ENCODE measurements around the gene MOK.
"Not testable (repeated sequence)": the region's sequence is repeated elsewhere in the genome, so short reads cannot be mapped to it uniquely, and the experiment has no call there.

Gene MOK, protein sequence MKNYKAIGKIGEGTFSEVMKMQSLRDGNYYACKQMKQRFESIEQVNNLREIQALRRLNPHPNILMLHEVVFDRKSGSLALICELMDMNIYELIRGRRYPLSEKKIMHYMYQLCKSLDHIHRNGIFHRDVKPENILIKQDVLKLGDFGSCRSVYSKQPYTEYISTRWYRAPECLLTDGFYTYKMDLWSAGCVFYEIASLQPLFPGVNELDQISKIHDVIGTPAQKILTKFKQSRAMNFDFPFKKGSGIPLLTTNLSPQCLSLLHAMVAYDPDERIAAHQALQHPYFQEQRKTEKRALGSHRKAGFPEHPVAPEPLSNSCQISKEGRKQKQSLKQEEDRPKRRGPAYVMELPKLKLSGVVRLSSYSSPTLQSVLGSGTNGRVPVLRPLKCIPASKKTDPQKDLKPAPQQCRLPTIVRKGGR

DNA sequence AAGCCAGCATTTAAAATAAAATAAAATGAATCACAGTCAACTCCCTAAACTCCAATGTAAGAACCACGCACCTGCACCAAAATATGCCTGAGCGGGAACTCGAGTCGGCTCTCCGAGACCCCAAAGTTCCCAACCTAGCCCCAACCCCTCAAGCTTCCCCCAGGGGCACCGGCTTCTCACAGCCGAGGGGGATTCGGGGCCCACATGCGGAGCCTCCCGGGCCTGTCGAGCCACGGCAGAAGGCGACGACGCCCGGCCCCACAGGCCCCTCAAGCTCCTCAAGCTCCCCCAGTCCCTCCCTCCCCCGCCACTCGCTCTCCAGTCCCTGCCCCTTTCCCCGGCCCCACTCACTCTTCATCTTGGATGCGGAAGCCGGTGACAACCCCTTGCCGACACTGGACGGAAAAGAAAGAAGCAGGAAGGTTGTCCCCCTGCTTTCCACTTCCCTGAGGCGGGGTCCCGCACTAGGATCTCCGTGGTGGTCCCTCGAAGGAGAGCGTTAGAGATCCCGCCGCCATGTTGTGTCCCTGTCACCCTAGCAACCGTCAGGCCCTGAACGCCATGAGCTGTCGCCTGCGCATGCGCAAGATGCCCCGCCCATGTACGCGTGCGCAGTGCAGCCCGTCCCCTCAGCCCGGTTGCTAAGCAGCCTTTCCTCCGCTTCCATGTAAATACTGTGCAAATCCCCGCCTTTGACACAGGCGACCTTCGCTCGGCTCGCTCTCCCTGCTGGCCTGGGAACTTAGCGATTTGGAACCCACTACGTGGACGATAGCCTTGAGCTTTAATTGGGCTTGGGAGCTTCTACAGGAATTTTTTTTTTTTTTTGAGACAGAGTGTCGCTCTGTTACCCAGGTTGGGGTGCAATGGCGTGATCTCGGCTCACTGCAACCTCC lies at the start of gene MOK:
Gene MOK (minus strand): TSS at position 554 of the 896 bp plus-strand sequence. CDS start 196 bp downstream, at position 358.
- ATAC-seq (replicated peaks) (peak; percentile 97 to 98), DNase-seq (peak; percentile 95)
- no peaks in the 10 kb centered on the region for H3K27me3 Mint-ChIP-seq
- peaks cover 4 to 12% of the 10 kb centered on the region in 2 donors for H3K4me1 Mint-ChIP-seq
- H3K27ac Mint-ChIP-seq = peak within 1 kb of the TSS; percentile 95
- no peaks in the 10 kb centered on the region for H3K9me3 Mint-ChIP-seq
- no peaks in the 10 kb centered on the region for H3K36me3 Mint-ChIP-seq
- H3K4me3 Mint-ChIP-seq = peak within 1 kb of the TSS; percentile 97 to 98

DNA sequence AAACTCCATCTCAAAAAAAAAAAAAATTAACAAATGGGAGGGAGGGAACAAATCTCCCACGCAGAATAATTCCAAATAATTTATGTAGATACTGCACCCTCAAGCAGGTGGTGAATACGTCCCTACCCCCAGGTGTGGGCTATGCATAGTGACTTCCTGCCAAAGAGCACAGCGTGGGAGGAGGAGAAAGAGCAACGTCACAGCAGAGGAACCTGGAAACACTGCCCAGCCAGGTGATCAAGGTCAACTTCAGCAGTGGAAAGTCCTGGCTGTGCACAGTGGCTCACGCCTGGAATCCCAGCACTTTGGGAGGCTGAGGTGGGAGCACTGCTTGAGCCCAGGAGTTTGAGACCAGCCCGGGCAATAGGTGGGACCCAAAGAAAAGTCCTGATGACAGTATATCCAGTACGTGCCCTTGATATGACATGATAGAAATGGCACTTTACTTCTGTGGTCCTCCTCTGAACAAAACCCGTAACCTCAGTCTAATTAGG lies 48.2 kb upstream of the MOK start:
- Mint-ChIP-seq H3K27me3 (no peaks in the 10 kb centered on the region), H3K27ac (no peak overlapping the region), H3K9me3 (no peaks in the 10 kb centered on the region), H3K4me3 (no peak overlapping the region), H3K4me1 (no peaks in the 10 kb centered on the region), H3K36me3 (peaks cover 53 to 61% of the 10 kb centered on the region in 2 donors)
- no peak for DNase-seq
- no peak for ATAC-seq (replicated peaks)

DNA sequence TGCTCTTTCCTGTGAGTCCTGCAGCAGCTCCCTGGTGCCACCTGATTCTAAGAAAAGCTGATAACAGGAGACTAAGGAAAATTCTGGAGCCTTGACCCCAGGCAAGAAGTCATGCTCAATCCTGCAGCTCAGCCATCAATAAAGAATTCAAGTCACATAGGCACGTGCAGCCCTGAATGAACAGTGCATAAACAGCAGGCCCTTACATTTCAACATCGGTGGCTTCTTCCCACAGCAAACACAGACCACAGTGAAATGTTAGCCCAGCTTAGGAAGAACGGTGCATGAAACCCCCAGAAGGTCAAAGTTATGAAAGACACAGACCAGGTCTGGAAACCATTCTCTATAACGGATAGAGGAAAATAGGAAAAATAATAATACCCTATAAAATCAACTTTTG lies 47.2 kb upstream of the MOK start:
- H3K27ac Mint-ChIP-seq = no peak overlapping the region
- no peak overlapping the region for H3K4me3 Mint-ChIP-seq
- no peaks in the 10 kb centered on the region for H3K4me1 Mint-ChIP-seq
- ATAC-seq (replicated peaks) = no peak
- no peaks in the 10 kb centered on the region for H3K27me3 Mint-ChIP-seq
- DNase-seq = no peak
- H3K36me3 Mint-ChIP-seq = peaks cover 48 to 60% of the 10 kb centered on the region in 2 donors
- no peaks in the 10 kb centered on the region for H3K9me3 Mint-ChIP-seq

DNA sequence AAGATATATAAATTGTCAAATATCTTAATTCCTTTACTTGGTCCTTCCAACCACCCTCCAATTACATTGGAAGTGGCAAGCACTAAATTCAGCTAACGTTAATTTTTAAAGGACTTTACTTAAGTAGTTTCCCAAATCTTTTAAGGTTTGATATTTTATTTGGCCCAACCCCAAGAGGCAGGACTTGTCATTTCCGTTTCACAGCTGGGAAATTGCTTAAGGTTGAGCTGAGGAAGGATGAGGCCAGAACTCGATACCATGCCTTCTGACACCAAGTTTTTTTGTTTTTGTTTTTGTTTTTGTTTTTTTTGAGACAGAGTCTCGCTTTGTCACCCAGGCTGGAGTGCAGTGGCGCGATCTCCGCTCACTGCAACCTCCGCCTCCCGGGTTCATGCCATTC lies 46.6 kb upstream of the MOK start:
- H3K36me3 Mint-ChIP-seq = peaks cover 42 to 58% of the 10 kb centered on the region in 2 donors
- not testable (repeated sequence) for H3K9me3 Mint-ChIP-seq; H3K4me1 Mint-ChIP-seq; H3K27ac Mint-ChIP-seq; DNase-seq; ATAC-seq (replicated peaks); H3K27me3 Mint-ChIP-seq; H3K4me3 Mint-ChIP-seq

DNA sequence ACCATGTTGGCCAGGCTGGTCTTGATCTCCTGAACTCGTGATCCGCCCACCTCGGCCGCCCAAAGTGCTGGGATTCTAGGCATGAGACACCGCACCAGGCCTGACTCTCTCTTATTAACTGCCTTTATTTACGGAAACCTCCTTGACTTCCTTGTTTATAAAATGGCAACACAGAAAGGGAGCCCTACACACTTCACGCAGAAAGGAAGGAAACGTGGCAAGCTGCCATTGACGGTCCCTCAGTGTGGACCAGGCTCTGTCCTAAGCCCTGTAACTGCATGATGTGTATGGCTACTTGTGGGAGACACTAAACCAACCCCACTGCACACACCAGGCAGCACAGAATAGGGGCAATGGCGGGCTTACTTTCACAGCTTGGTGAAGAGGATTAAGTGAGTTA lies 46.1 kb upstream of the MOK start:
- no peaks in the 10 kb centered on the region for H3K9me3 Mint-ChIP-seq
- DNase-seq = no peak
- ATAC-seq (replicated peaks) = no peak
- no peaks in the 10 kb centered on the region for H3K27me3 Mint-ChIP-seq
- H3K36me3 Mint-ChIP-seq = peaks cover 41 to 56% of the 10 kb centered on the region in 2 donors
- H3K4me3 Mint-ChIP-seq = no peak overlapping the region
- H3K4me1 Mint-ChIP-seq = no peaks in the 10 kb centered on the region
- H3K27ac Mint-ChIP-seq = no peak overlapping the region

DNA sequence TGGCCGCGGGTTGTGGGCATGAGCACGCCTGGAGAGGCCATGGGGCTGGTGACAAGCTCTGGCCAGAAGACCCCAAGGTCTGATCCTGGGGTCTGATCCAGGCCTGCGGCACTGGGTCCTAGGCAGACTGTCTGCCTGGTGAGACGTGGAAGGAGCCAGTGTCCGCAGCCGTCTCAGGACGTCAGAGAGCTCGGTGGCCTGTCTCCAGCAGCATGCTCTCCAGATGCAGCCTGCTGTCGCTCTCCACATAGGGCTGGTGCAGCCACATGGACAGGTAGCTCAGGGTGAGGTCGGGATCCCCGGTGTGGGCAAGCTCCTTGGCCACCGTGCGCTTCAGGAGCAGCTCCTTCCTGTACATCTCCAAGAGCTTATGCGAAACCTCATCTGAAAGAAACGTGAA lies 43.4 kb upstream of the MOK start:
- peaks cover 3 to 7% of the 10 kb centered on the region in 2 donors for H3K4me1 Mint-ChIP-seq
- H3K27ac Mint-ChIP-seq = peak overlapping the region; percentile 47
- no peak for ATAC-seq (replicated peaks)

DNA sequence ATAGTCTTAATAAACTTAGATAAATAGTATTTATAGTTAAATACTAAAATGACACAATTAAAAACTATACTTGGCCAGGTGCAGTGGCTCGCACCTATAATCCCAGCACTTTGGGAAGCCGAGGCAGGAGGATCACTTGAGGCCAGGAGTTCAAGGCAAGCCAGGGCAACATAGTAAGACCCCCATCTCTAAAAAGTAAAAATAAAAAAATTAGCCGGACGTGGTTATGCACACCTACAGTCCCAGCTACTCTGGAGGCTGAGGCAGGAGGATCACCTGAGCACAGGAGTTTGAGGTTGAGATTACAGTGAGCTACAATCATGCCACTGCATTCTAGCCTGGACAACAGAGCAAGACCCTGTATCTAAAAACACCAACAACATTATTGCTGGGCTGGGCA lies 41.7 kb upstream of the MOK start:
- no peaks in the 10 kb centered on the region for H3K9me3 Mint-ChIP-seq
- H3K27ac Mint-ChIP-seq = no peak overlapping the region
- H3K4me3 Mint-ChIP-seq = no peak overlapping the region
- ATAC-seq (replicated peaks) (no peak), DNase-seq (no peak)
- peaks cover 3 to 7% of the 10 kb centered on the region in 2 donors for H3K4me1 Mint-ChIP-seq
- no peaks in the 10 kb centered on the region for H3K27me3 Mint-ChIP-seq
- peaks cover 31 to 54% of the 10 kb centered on the region in 2 donors for H3K36me3 Mint-ChIP-seq

More for the DNA sequence above, 43.4 kb upstream of the MOK start:
- DNase-seq = no peak
- Mint-ChIP-seq H3K9me3 (no peaks in the 10 kb centered on the region), H3K4me3 (no peak overlapping the region), H3K36me3 (peaks cover 36 to 61% of the 10 kb centered on the region in 2 donors), H3K27me3 (no peaks in the 10 kb centered on the region)

DNA sequence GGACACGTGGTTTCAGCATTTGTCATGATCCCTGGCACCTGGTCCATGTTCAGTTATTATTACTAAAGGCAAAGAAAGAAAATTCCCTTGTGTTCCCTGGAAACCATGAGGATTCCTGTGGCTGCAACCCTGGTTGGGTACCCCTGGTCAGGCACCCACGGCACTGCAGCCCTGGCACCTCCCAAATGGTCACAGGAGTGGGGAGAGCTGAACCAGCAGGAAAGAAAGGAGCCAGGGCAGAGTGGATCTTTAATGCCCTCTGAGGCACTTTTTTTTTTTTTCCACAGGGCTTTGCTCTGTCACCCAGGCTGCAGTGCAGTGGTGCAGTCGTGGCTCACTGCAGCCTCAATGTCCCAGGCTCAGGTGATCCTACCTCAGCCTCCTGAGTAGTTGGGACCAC lies 40.3 kb upstream of the MOK start:
- H3K36me3 Mint-ChIP-seq = peaks cover 28 to 57% of the 10 kb centered on the region in 2 donors
- no peak overlapping the region for H3K4me3 Mint-ChIP-seq
- peak overlapping the region; percentile 4 for H3K27ac Mint-ChIP-seq
- DNase-seq (no peak), ATAC-seq (replicated peaks) (no peak)
- H3K27me3 Mint-ChIP-seq = no peaks in the 10 kb centered on the region
- no peaks in the 10 kb centered on the region for H3K9me3 Mint-ChIP-seq
- peaks cover 3 to 7% of the 10 kb centered on the region in 2 donors for H3K4me1 Mint-ChIP-seq

DNA sequence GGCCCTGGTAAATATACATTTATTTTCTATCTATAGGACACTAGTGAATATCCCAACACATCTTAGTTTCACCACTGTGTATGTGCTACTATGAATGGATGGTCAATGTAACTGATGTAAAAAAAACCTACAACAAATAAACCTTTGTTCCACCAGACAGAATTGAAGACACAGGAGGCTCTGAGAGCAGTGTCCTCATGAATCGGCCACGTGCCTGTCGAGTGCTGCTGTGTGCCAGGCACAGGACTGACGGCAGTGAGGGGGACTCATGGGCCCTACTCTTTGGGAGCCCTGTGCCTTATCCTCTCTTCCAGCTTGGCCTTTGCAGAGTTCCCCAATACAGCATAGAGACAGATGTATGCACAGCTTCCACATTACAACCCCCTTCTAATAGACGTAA lies 39.5 kb upstream of the MOK start:
- Mint-ChIP-seq H3K4me1 (peaks cover 3 to 7% of the 10 kb centered on the region in 2 donors), H3K27me3 (no peaks in the 10 kb centered on the region), H3K4me3 (no peak overlapping the region), H3K9me3 (no peaks in the 10 kb centered on the region), H3K36me3 (peaks cover 28 to 50% of the 10 kb centered on the region in 2 donors), H3K27ac (peak overlapping the region; percentile 65)
- ATAC-seq (replicated peaks) = no peak
- DNase-seq = no peak

DNA sequence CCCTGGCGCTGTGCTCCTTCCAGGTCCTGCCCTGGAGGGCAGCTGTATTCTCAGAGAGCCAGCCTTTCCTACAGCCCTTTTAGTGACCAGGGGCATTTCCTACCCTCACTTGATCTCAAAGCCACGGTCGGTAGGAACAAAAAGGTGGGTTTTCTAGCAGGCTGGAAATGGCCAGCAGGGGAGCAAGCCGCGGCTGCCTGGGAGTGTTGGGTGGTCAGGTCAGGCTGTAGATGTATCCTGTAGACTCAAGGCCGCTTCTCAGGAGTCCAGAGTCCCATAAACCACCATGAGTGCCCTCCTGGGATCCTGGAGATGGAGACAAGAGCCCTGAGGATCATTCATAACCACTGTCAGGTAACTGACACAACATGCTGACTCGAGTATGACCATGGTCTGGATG lies 39.1 kb upstream of the MOK start:
- DNase-seq (no peak), ATAC-seq (replicated peaks) (no peak)
- Mint-ChIP-seq H3K4me3 (no peak overlapping the region), H3K4me1 (peaks cover 3 to 7% of the 10 kb centered on the region in 2 donors), H3K27ac (no peak overlapping the region), H3K27me3 (no peaks in the 10 kb centered on the region), H3K36me3 (peaks cover 30 to 49% of the 10 kb centered on the region in 2 donors), H3K9me3 (no peaks in the 10 kb centered on the region)

DNA sequence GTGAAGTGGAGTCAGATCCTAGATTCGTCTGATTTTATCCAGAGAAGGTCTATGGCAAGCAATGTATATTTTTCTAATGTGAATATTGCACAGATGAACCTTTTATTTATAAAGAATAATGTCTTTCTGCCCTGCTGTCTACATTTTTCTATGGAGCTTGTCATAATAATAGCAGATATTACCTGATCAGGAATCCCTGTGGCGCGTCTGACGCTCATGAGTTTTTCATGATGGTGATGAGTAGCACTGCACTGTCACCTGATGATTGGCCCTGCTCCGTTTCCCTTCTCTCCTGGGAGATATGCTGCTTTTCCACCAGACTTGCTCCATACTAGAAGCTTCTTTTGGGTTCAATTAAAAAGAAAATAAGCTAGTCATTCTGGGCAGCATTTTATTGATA lies 37.3 kb upstream of the MOK start:
- DNase-seq (no peak), ATAC-seq (replicated peaks) (no peak)
- no peaks in the 10 kb centered on the region for H3K9me3 Mint-ChIP-seq
- peaks cover 35 to 46% of the 10 kb centered on the region in 2 donors for H3K36me3 Mint-ChIP-seq
- H3K27ac Mint-ChIP-seq = peak overlapping the region; percentile 67
- no peaks in the 10 kb centered on the region for H3K27me3 Mint-ChIP-seq
- peaks cover 3 to 7% of the 10 kb centered on the region in 2 donors for H3K4me1 Mint-ChIP-seq
- no peak overlapping the region for H3K4me3 Mint-ChIP-seq

DNA sequence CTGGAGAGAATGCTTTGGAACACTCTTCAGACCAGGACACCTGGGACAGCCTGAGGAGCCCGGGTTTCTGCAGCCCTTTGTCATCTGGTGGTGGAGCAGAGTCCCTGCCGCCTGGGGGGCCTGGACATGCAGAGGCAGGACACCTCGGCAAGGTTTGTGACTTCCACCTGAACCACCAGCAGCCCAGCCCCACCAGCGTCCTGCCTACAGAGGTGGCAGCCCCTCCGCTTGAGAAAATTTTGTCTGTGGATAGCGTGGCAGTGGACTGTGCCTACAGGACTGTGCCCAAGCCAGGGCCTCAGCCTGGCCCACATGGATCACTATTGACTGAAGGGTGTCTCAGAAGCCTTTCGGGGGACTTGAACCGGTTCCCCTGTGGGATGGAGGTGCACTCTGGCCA lies 36.6 kb upstream of the MOK start:
- H3K36me3 Mint-ChIP-seq = peaks cover 40 to 48% of the 10 kb centered on the region in 2 donors
- H3K4me3 Mint-ChIP-seq = no peak overlapping the region
- H3K9me3 Mint-ChIP-seq = no peaks in the 10 kb centered on the region
- DNase-seq (no peak), ATAC-seq (replicated peaks) (peak in 1 of 2 donors; percentile 8)
- peaks cover 3 to 7% of the 10 kb centered on the region in 2 donors for H3K4me1 Mint-ChIP-seq
- no peaks in the 10 kb centered on the region for H3K27me3 Mint-ChIP-seq
- H3K27ac Mint-ChIP-seq = peak overlapping the region; percentile 31

DNA sequence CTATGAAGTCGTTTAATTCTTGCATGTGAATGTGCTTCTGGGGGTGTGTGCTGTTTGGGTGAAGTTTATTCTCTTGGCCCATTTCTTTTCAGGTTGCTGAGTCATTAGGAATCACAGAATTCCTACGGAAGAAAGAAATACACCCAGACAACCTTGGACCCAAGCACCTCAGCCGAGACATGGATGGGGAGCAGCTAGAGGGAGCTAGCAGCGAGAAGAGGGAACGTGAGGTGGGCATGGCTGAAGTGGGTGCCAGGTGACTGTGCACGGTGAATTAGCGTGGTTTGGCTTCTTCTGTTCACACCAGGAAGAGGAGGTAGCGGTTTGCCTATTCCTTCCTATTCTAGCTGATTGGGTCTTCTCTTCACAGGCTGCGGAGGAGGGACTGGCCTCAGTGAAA lies 33.8 kb upstream of the MOK start:
- Mint-ChIP-seq H3K4me1 (no peaks in the 10 kb centered on the region), H3K9me3 (no peaks in the 10 kb centered on the region), H3K36me3 (peaks cover 43 to 51% of the 10 kb centered on the region in 2 donors), H3K4me3 (peak overlapping the region in 1 of 2 donors; percentile 29), H3K27me3 (no peaks in the 10 kb centered on the region), H3K27ac (no peak overlapping the region)
- ATAC-seq (replicated peaks) (no peak), DNase-seq (no peak)

DNA sequence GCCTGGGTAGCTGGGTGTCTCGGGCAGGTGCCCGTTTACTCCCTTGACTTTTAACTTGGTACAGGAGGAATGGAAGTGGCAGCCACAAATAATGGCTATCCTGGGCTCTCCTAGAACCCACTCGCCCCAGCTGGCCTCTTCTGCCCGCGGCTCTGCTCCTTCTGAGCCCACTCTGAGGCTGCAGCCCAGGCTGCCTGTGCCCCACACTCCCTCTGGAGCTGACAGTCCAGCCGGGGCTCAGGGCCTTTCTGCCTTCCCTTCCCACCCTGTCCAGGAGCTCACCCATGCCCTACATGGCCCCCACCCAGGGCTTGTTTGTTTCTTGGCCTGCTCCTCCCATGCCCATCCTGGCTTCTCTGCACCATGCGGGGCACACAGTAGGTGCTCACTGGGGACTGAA lies 30.2 kb upstream of the MOK start:
- no peaks in the 10 kb centered on the region for H3K27me3 Mint-ChIP-seq
- ATAC-seq (replicated peaks) (no peak), DNase-seq (no peak)
- H3K4me1 Mint-ChIP-seq = no peaks in the 10 kb centered on the region
- H3K4me3 Mint-ChIP-seq = no peak overlapping the region
- no peak overlapping the region for H3K27ac Mint-ChIP-seq
- no peaks in the 10 kb centered on the region for H3K9me3 Mint-ChIP-seq
- peaks cover 37 to 43% of the 10 kb centered on the region in 2 donors for H3K36me3 Mint-ChIP-seq

Data from stimulated activated naive B cell treated with anti-CD40 and anti-IgM and Interleukin-4, amounts not matched to agents 10 μg/mL and 1 μg/mL and 100 μg/mL, for 72 hours (primary cell).